GM12801 (cell line): Measurements from ENCODE around the gene DAG1.

Experiments
- CTCF ChIP-seq: IDR thresholded peaks from one replicate; pipeline ENCODE4 v1.5.1; 2011; ENCODE audit warnings: control low read depth; ENCODE audit not compliant: insufficient read length; ENCODE audit errors: extremely low read depth

Gene DAG1

GRCh38 chr3:49519296-49519695 lies 49.2 kb downstream of the DAG1 start:
- TF ChIP-seq CTCF = no peak

- TF ChIP-seq CTCF = no peak
Observed at GRCh38 chr3:49519916-49520385, 49.9 kb downstream of the DAG1 start.

GRCh38 chr3:49523756-49524747 lies 54.0 kb downstream of the DAG1 start:
- TF ChIP-seq CTCF = no peak

GRCh38 chr3:49529567-49529966 lies 59.5 kb downstream of the DAG1 start:
- no peak for TF ChIP-seq CTCF

GRCh38 chr3:49530231-49530630 lies 60.2 kb downstream of the DAG1 start:
- TF ChIP-seq CTCF = no peak

- TF ChIP-seq CTCF = no peak
Observed at GRCh38 chr3:49530701-49531100, 60.6 kb downstream of the DAG1 start.

- no peak for TF ChIP-seq CTCF
Observed at GRCh38 chr3:49531218-49531617, 61.2 kb downstream of the DAG1 start.
